Adrenal gland (tissue), 5 donors: ENCODE measurements around the gene TLE3.

Experiments
- CTCF ChIP-seq, 6 experiments: fragments of 450-650 bp in 4 of 6; fragments of 200-600 bp in 2 of 6; sonication (generic) in 1 of 6; IDR thresholded peaks; 1 replicate in 5 of 6; 2 replicates in 1 of 6; pipeline versions ENCODE4 v1.5.1 to v1.8.0; 2016 to 2021; ENCODE audit warnings: antibody characterized with exemption in 6 of 6, mild to moderate bottlenecking in 2 of 6, moderate library complexity in 1 of 6
- POLR2A ChIP-seq, 2 donors: fragments of 450-650 bp; IDR thresholded peaks; one replicate each; pipeline ENCODE4 v1.6.1; 2017; ENCODE audit warnings: antibody characterized with exemption in 2 of 2, mild to moderate bottlenecking in 2 of 2, moderate library complexity in 1 of 2
- donor health status: DM: no; HTN: no; CAD: no.

DNA sequence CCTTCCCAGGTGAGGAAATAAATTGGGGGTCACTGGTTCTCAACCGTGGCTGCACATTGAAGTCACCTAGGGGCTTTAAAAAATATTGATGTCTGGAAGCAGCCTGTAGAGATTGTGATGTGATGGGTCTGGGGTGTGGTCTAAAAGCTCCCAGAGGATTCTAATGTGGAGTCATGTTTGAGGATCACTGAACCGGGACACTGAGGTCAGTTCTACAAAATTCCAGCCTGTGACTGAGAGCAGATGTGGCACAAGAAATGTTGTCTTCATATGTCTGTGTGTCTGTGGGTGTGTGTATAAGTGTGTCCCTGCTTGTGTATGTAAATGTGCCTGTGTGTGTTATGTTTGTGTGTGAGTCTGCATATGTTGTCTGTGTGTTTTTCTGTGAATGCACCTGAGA, 79.9 kb downstream of the TLE3 start:
- TF ChIP-seq POLR2A (IDR thresholded peaks at IDR 0.05), result no peak
- TF ChIP-seq CTCF (IDR thresholded peaks at IDR 0.05), result no peak
